ENCODE data around the gene ELMOD1.

The ELMOD1 gene

DNA sequence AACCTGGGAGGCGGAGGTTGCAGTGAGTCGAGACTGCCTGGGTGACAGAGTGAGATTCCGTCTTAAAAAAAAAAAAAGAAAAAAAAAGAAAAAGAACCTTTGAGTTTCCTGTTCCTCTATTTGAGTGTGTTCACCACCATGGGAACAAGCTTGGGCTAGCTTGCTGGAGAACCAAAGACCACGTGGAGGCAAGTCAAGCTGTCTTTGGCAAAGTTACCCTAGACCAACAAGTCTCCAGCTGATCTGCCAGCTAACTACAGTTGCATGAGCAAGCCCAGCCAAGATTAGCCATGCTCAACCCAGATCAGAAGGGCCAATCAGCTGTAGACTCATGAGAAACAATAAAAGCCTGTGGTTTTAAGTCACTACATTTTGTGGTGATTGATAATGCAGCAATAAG is 91.2 kb downstream of the ELMOD1 start:
- no peak for DNase-seq (ENCODE audit: low read depth)
- TF ChIP-seq, protein P1, sequence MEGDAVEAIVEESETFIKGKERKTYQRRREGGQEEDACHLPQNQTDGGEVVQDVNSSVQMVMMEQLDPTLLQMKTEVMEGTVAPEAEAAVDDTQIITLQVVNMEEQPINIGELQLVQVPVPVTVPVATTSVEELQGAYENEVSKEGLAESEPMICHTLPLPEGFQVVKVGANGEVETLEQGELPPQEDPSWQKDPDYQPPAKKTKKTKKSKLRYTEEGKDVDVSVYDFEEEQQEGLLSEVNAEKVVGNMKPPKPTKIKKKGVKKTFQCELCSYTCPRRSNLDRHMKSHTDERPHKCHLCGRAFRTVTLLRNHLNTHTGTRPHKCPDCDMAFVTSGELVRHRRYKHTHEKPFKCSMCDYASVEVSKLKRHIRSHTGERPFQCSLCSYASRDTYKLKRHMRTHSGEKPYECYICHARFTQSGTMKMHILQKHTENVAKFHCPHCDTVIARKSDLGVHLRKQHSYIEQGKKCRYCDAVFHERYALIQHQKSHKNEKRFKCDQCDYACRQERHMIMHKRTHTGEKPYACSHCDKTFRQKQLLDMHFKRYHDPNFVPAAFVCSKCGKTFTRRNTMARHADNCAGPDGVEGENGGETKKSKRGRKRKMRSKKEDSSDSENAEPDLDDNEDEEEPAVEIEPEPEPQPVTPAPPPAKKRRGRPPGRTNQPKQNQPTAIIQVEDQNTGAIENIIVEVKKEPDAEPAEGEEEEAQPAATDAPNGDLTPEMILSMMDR (IDR thresholded peaks at IDR 0.05; ENCODE audit: control insufficient read depth, insufficient read depth, low read depth, low read length, missing control alignments): no peak
- H3K4me3 ChIP-seq (ENCODE audit: control insufficient read depth, low read depth, low read length): no peak overlapping the region

DNA sequence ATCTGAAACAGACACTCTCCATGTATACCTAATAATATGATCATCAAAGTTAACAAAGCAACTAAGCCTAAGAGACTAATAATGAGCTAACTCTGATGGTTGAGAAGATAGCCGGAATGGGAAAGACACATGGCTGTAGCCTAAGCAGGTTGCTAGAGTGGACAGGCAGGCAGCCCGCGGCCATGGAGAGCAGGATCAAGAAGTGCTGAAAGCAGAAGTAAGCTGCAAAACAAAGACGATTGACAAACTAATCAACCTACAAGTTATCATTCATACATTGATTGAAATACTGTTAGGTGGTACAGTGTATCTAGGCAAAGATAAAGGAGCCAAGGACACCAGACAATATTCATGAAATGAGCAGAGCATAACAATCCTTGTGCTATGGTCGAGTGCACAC is 91.6 kb downstream of the ELMOD1 start:
- TF ChIP-seq, protein P1 (IDR thresholded peaks at IDR 0.05; ENCODE audit: control insufficient read depth, insufficient read depth, low read depth, low read length, missing control alignments): no peak
- no peak overlapping the region for H3K4me3 ChIP-seq (ENCODE audit: control insufficient read depth, low read depth, low read length)
- DNase-seq (ENCODE audit: low read depth): no peak

- no peak for DNase-seq (ENCODE audit: low read depth)
- no peak overlapping the region for H3K4me3 ChIP-seq (ENCODE audit: control insufficient read depth, low read depth, low read length)
- TF ChIP-seq, protein P1 (IDR thresholded peaks at IDR 0.05; ENCODE audit: control insufficient read depth, insufficient read depth, low read depth, low read length, missing control alignments): no peak
These were observed 92.1 kb downstream of the ELMOD1 start for GRCh38 chr11:107683061-107683460.

- no peak overlapping the region for H3K4me3 ChIP-seq (ENCODE audit: control insufficient read depth, low read depth, low read length)
- no peak for DNase-seq (ENCODE audit: low read depth)
- TF ChIP-seq, protein P1 (IDR thresholded peaks at IDR 0.05; ENCODE audit: control insufficient read depth, insufficient read depth, low read depth, low read length, missing control alignments): peak; percentile 40
These were observed 92.9 kb downstream of the ELMOD1 start for GRCh38 chr11:107683807-107684206.

DNA sequence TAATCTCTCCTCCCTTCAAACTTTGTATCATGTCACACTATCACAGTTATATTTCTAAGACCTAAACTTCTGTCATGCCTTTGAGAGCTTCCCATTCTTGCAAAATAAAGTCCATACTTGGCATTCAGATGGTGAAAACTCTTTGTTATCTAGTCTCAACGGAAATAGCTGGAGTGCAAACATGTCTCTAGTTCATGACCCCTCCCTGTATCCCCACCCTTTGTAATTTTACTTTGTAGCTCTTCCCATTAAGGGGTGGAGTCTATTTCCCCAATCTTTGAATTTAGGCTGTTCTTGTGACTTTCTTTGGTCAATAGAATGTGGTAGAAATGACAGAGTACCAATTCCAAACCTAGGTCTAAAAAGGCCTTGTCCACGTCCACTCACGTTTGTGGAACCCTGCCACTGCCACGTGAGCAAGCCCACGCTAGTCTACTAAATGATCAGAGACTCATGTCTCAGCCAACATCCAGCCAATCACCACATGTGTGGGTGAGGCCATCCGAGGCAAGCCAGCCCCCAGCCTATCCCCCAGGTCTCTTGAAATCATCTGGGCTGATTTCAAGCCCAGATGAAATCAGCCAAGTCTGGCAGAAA is 97.5 kb downstream of the ELMOD1 start:
- DNase-seq (ENCODE audit: low read depth): no peak
- TF ChIP-seq, protein P1 (IDR thresholded peaks at IDR 0.05; ENCODE audit: control insufficient read depth, insufficient read depth, low read depth, low read length, missing control alignments): no peak
- H3K4me3 ChIP-seq (ENCODE audit: control insufficient read depth, low read depth, low read length): no peak overlapping the region

DNA sequence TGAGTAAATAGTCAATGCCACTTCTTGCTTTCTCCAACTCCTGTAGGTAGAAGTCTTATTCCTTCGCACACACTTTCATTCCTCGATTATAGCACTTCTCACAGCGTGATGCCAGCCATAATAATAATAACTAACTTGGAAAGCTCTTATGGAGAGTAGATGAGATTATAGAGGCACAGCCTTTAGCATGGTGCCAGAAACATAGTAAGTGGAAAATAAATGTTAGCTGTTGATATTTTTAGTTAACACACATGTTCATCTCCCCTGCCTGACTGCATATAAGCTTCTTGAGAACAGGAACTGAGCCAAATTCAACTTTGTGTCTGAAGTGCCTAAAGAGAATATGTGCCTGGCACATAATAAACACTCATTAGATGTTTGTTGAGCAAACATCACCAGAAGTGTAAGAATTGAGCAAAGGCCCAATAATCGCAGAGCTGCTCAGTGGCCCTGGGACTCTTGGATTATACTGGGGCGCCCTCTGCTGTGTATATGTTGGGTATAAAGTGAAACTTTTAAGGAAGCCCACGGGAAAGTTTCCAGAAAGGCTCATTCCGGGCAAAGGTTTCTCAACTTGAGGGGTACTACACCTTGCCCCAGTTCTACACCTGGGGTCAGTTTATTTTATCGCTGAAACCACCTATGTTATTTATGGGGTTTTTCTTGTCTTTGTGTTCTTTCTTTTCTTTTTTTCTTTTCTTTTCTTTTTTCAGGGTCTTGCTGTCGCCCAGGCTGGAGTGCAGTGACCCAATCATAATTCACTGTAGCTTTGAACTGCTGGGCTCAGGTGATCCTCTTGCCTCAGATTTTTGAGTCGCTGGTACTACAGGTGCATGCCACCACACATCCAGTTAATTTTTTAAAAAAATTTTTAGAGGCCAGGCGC is 98.6 kb downstream of the ELMOD1 start:
- TF ChIP-seq, protein P1 (IDR thresholded peaks at IDR 0.05; ENCODE audit: control insufficient read depth, insufficient read depth, low read depth, low read length, missing control alignments): peak; percentile 68
- no peak overlapping the region for H3K4me3 ChIP-seq (ENCODE audit: control insufficient read depth, low read depth, low read length)
- DNase-seq (ENCODE audit: low read depth): peak; percentile 5

All from AG09309 (cell line).